ENCODE measurements around the gene MUC4. TPM values are rescaled to one million over a fixed set of nuclear protein-coding genes. Genes with fewer than 3 reads are reported as not detected.

Gene MUC4
- total and polyA plus RNA-seq, 8 donors, result 0.04 to 0.59 (median 0.14) TPM

GRCh38 chr3:195704433-195704999 is 107.2 kb downstream of the MUC4 start:
- H3K36me3 ChIP-seq, result peaks cover 0 to 12% (median 9%) of the 10 kb centered on the region in 3 donors
- TF ChIP-seq, protein P1, sequence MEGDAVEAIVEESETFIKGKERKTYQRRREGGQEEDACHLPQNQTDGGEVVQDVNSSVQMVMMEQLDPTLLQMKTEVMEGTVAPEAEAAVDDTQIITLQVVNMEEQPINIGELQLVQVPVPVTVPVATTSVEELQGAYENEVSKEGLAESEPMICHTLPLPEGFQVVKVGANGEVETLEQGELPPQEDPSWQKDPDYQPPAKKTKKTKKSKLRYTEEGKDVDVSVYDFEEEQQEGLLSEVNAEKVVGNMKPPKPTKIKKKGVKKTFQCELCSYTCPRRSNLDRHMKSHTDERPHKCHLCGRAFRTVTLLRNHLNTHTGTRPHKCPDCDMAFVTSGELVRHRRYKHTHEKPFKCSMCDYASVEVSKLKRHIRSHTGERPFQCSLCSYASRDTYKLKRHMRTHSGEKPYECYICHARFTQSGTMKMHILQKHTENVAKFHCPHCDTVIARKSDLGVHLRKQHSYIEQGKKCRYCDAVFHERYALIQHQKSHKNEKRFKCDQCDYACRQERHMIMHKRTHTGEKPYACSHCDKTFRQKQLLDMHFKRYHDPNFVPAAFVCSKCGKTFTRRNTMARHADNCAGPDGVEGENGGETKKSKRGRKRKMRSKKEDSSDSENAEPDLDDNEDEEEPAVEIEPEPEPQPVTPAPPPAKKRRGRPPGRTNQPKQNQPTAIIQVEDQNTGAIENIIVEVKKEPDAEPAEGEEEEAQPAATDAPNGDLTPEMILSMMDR (IDR thresholded peaks at IDR 0.05), result no peak
- intact Hi-C loops (cut with DNase I), result no loop called here
- 68 to 71% methylated on average over 9 of the region's 9 CpGs for WGBS, 2 donors
- FAIRE-seq (no peak), ATAC-seq (no peak), DNase-seq (no peak)
- H3K27me3 ChIP-seq, result no peaks in the 10 kb centered on the region
- no peaks in the 10 kb centered on the region for H3K9me3 ChIP-seq
- no peak overlapping the region for H3K4me3 ChIP-seq
- H3K27ac ChIP-seq, result no peak overlapping the region
- H3K4me1 ChIP-seq, result no peaks in the 10 kb centered on the region

DNA sequence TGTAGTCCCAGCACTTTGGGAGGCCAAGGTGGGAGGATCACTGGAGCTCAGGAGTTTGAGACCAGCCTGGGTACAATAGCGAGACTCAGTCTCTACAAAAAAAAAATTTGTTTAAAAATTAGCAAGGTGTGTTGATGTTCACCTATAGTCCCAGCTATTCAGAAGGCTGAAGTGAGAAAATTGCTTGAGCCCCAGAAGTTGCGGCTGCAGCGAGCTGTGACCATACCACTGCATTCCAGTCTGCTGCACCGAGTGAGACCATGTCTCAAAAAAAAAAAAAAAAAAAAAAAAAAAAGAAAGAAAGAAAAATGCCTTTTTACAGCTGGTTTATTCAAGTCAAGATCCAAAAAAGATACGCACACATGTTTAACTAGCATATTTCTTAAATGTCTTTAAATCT is 108.0 kb downstream of the MUC4 start:
- TF ChIP-seq, protein P1 (IDR thresholded peaks at IDR 0.05), result no peak
- Histone ChIP-seq H3K4me1 (no peaks in the 10 kb centered on the region), H3K27ac (no peak overlapping the region), H3K27me3 (no peaks in the 10 kb centered on the region), H3K36me3 (peaks cover 0 to 7% (median 4%) of the 10 kb centered on the region in 3 donors), H3K4me3 (no peak overlapping the region), H3K9me3 (no peaks in the 10 kb centered on the region)
- DNase-seq, result no peak
- intact Hi-C loops (cut with DNase I), result no loop called here
- ATAC-seq, result no peak
- 91% methylated on average over 5 of the region's 5 CpGs for WGBS, 2 donors
- FAIRE-seq, result no peak

DNA sequence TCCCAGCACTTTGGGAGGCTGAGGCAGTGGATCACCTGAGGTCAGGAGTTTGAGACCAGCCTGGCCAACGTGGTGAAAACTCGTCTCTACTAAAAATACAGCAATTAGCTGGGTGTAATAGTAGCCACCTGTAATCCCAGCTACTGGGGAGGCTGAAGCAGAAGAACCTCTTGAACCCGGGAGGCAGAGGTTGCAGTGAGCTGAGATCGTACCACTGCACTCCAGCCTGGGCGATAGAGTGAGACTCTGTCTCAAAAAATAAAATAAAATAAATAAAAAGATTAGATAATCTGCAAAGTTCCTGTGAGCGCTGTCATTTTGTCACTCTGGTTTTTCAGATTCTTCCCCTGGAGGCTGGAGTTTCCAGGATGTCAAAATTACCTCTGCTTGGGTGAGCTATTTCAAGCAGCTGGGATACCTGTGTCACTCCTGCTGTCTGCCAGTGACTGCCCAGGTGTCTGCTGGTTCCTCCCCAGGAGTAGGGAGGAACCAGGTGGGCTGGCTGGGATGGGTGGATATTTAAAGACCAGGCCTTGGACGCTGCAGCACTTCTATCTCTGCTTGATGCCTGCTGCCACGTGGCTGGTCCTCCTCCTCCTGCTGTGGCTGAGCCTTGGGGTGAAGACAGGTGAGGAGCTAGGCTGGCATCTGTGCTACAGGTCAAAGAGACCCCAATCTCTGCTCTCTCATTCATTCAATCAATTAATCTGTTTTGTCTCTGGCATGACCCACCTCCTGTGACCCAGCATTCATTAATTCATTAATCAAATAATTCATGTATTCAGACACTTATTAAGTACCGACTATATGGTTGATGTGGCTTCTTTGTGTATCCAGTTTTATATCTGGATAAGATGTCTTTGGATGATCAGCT is 110.5 kb downstream of the MUC4 start:
- Histone ChIP-seq H3K27me3 (no peaks in the 10 kb centered on the region), H3K9me3 (no peaks in the 10 kb centered on the region), H3K4me1 (no peaks in the 10 kb centered on the region), H3K4me3 (no peak overlapping the region), H3K36me3 (no peaks in the 10 kb centered on the region), H3K27ac (no peak overlapping the region)
- FAIRE-seq, result no peak
- peak in 1 of 4 donors; percentile 12 for ATAC-seq
- 77 to 78% methylated on average over 9 of the region's 9 CpGs for WGBS, 2 donors
- no peak for DNase-seq
- TF ChIP-seq, protein P1 (IDR thresholded peaks at IDR 0.05), result no peak
- intact Hi-C loops (cut with DNase I), result no loop called here

DNA sequence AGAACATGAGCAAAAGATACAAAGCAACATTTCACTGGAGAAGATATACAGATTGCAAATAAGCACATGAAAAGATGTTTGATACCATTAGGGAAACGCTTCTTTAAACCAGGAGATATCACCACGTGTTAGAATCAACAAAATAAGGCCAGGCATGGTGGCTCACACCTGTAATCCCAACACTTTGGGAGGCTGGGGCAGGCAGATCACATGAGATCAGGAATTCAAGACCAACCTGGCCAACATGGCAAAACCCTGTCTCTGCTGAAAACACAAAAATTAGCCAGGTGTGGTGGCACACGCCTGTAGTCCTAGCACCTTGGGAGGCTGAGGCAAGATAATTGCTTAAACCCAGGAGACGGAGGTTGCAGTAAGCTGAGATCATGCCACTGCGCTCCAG is 111.4 kb downstream of the MUC4 start:
- H3K4me3 ChIP-seq, result no peak overlapping the region
- no peaks in the 10 kb centered on the region for H3K36me3 ChIP-seq
- 88 to 91% methylated on average over 5 of the region's 5 CpGs for WGBS, 2 donors
- H3K27me3 ChIP-seq, result no peaks in the 10 kb centered on the region
- no peak for ATAC-seq
- intact Hi-C loops (cut with DNase I), result no loop called here
- no peaks in the 10 kb centered on the region for H3K4me1 ChIP-seq
- no peak for DNase-seq
- no peaks in the 10 kb centered on the region for H3K9me3 ChIP-seq
- TF ChIP-seq, protein P1 (IDR thresholded peaks at IDR 0.05), result no peak
- no peak overlapping the region for H3K27ac ChIP-seq
- FAIRE-seq, result no peak

- intact Hi-C loops (cut with DNase I), result no loop called here
- Histone ChIP-seq H3K9me3 (no peaks in the 10 kb centered on the region), H3K36me3 (no peaks in the 10 kb centered on the region), H3K4me3 (no peak overlapping the region), H3K27me3 (no peaks in the 10 kb centered on the region), H3K4me1 (no peaks in the 10 kb centered on the region), H3K27ac (no peak overlapping the region)
- TF ChIP-seq, protein P1 (IDR thresholded peaks at IDR 0.05), result no peak
- no peak for DNase-seq
- ATAC-seq, result peak in 1 of 4 donors; percentile 4
- 82 to 84% methylated on average over 6 of the region's 6 CpGs for WGBS, 2 donors
- no peak for FAIRE-seq
These were observed 111.9 kb downstream of the MUC4 start for GRCh38 chr3:195699860-195700259.
